ENCODE measurements around the gene CNTNAP2.
"Not testable (repeated sequence)": the region's sequence is repeated elsewhere in the genome, so short reads cannot be mapped to it uniquely, and the experiment has no call there.

The CNTNAP2 gene

DNA sequence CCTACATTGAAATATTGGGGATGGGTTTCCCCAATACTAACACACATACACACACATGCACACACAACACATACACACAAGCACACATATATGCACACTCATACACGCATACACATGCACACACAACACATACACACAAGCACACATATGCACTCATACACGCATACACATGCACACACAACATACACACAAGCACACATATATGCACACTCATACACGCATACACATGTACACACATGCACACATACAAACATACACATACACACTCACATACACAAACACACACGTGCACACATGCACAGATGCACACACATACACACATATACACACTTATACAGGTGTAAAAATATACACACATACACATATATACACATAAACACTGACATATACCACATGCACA lies 2346.6 kb downstream of the CNTNAP2 start:
- TF ChIP-seq CTCF (IDR thresholded peaks at IDR 0.05; ENCODE audit: control insufficient read depth, extremely low read depth, insufficient read depth), result no peak
- no peak overlapping the region for H3K4me3 ChIP-seq (ENCODE audit: low read depth, low read length)
- DNase-seq (ENCODE audit: low read depth), result no peak

DNA sequence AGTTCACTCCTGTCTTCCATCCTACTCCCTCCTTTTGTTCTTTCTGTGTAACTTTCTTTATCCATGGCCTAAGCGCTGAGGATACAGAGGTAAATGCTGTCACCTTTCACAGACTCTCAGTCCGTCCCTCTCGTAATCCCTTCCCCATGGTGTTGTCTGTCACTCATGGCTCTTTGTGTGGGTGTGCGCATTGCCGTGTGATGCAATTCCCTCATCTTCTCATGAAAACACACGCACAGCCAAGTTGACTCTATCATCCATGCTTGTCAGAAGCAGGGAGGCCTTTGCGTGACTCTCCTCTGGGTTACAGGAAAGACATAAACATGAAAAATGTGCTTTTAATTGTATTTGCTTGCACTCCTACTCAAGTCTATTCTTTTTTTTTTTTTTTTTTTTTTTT lies 2348.3 kb downstream of the CNTNAP2 start:
- H3K4me3 ChIP-seq (ENCODE audit: low read depth, low read length), result no peak overlapping the region
- DNase-seq (ENCODE audit: low read depth), result no peak
- TF ChIP-seq CTCF (IDR thresholded peaks at IDR 0.05; ENCODE audit: control insufficient read depth, extremely low read depth, insufficient read depth), result no peak

- DNase-seq (ENCODE audit: low read depth); H3K4me3 ChIP-seq (ENCODE audit: low read depth, low read length): not testable (repeated sequence)
Measured at GRCh38 chr7:148465441-148465840, 2348.8 kb downstream of the CNTNAP2 start.

DNA sequence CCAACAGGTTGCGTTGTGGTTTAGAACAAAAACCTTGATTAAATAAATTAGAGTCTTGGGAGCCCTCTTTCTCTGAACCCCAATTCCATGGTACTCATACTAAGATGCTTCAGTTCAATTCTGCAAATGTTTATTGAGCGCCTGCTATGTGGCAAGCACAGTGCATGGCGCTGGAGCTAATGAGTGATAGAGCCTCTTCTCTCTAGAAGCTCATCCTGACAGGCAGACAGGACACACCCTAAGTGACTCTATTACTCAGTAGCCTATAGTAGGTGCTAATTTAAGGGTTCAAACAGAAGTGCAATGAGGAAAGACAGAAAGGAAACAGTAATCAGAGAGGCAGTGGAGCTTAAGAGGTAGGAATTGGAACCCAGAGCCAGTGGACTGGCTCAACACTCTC lies 2349.5 kb downstream of the CNTNAP2 start:
- no peak for TF ChIP-seq CTCF (IDR thresholded peaks at IDR 0.05; ENCODE audit: control insufficient read depth, extremely low read depth, insufficient read depth)
- no peak for DNase-seq (ENCODE audit: low read depth)
- no peak overlapping the region for H3K4me3 ChIP-seq (ENCODE audit: low read depth, low read length)

- DNase-seq (ENCODE audit: low read depth), result no peak
- H3K4me3 ChIP-seq (ENCODE audit: low read depth, low read length), result no peak overlapping the region
- no peak for TF ChIP-seq CTCF (IDR thresholded peaks at IDR 0.05; ENCODE audit: control insufficient read depth, extremely low read depth, insufficient read depth)
Measured at GRCh38 chr7:148468700-148469098, 2352.1 kb downstream of the CNTNAP2 start.
